HG02642 (cell line): ENCODE data around the gene DPP9.

Experiments used
- ATAC-seq: cut with Tn5 transposase; IDR thresholded peaks from one replicate; pipeline ENCODE4 v1.9.1; 2021; ENCODE audit warnings: mild to moderate bottlenecking; ENCODE audit not compliant: unreplicated experiment, poor library complexity

The DPP9 gene

GRCh38 chr19:4712771-4713170, 10.9 kb downstream of the DPP9 start:
- ATAC-seq: no peak

GRCh38 chr19:4711211-4711610, 12.4 kb downstream of the DPP9 start:
- no peak for ATAC-seq

GRCh38 chr19:4710281-4710600, 13.4 kb downstream of the DPP9 start:
- no peak for ATAC-seq

DNA sequence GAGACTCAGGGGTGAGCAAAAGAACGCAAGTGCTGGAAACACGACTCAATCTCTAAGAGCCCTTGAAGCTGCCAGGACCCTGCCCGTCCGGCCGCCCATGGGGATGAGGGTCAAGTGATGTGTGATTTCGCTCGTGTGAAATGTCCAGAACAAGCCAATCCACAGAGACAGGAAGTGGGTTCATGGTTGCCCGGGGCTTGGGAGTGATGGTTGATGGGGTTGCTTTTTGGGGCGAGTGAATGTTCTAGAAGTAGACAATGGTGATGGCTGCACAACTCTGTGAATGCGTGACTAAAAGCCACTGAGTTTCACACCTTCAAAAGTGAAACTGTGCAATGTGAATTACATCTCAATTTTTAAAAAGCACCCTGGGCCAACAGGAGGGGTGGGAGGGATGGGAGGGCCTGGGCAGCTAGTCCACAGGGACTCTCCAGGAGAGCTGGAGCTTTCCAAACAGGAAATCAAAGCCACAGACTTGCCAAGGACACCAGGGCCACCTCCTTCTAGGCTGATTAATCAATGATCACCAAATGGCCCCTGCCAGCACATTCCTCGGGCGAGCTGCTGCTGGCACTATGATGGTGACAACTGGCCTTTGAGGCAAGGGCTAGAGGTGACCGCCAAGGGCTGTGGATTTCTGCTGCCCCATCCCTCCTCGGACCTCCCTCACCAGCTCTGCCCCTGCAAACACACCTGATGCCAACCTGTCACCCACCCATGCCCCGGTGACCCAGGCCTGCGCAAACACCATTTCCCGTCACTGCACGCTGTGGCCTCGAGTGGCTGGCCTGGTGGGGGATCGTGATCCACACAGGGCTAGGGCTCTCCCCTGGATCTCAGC, 14.0 kb downstream of the DPP9 start:
- ATAC-seq: no peak

- no peak for ATAC-seq
Measured at GRCh38 chr19:4707956-4708650, 15.5 kb downstream of the DPP9 start.

GRCh38 chr19:4707322-4707721, 16.3 kb downstream of the DPP9 start:
- no peak for ATAC-seq

DNA sequence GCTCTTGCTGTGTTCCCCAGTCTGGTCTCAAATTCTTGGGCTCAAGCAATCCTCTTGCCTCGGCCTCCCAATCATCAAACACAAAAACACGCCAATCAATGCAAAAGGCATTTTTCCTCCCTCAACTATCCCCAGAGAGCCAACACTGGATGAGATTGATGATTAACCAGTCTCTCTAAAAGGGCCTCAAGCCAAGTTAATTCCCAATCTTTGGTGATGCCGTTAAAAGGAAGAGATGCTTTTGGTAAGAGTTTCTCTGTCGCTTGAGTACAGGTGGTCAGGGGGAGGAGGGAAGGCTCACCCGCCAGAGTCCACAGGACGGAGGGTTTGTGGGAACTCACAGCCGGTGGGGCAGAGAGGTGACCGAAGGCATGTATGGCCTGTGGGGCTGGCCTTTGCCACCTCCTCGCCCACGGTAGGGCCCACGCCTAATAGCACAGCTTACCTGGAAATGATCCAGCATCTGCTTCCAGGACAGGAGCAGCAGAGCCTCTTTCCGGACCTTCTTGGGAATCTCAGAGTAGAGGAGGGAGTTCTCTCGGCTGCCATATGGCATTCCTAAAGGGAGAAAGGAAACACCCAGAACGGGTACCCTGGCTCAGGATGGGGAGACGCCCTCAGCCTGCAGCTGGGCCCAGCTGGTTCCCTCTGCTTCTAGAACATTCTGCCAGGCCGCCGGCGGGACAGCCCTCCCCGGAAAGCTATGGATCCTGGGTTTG, 18.1 kb downstream of the DPP9 start:
- ATAC-seq: no peak

GRCh38 chr19:4704317-4704673, 19.3 kb downstream of the DPP9 start:
- ATAC-seq: no peak

GRCh38 chr19:4703671-4704316, 19.8 kb downstream of the DPP9 start:
- ATAC-seq: no peak

GRCh38 chr19:4702764-4703163, 20.9 kb downstream of the DPP9 start:
- no peak for ATAC-seq

GRCh38 chr19:4701557-4701956, 22.1 kb downstream of the DPP9 start:
- ATAC-seq: no peak

GRCh38 chr19:4700693-4700970, 23.0 kb downstream of the DPP9 start:
- ATAC-seq: no peak

DNA sequence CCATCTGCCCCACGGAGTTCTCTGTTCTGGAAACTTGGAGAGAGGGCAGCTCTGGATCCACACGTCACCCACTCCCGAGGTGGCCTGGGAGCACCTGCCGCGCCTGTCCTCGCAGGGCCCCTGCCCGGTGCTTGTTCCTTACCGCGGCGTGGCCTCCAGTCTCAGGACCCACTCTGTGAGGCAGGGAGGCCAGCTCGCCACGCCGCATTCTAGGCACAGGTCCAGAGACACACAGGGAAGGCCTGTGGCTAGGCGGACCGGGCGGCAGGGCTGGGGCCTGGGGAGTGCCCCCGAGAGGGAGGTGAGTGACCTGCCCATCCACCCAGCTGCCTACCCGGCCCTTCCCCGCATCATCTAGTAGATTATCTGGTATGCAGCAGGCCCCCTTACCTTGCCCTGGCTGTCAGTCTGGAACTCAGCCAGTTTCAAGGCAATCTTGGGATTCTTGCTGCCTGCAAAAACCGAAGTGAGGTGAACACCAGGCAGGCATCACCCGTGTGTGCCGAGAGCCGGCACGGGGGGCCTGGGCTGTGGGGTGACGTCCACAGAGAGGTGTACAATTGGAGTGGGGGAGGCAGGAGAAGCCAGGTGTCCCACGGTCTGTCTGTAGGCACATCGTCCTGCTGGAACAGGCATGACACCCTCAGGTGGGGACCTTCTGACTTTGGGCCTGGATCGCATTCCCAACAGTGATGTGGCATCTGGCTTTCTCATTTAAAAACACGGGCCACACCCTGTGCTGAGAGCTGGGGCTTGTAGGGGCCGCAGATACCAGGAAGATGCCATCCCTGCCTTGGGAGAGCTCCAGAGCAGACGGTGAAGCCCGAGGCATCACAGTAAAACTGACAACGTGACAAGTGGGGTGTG, 23.6 kb downstream of the DPP9 start:
- ATAC-seq: no peak

DNA sequence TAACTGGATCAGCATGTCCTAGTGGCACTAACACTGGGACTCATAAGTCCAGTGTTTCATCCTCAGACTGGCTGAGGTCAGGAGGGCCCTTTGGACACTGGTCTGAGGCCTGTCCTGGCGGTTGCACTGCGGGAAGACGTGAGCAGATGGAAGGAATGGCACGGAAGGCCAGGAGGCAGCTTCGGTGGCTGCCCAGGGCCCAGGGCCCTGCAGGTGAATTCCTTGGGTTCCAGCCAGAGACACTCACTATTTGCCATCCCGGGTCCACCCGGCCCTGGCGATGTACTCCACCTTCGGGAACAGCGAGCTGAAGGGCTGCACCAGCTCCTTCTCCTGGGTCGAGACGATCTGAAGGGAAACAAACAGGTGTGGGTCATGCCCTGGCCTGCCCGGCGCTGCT, 26.3 kb downstream of the DPP9 start:
- no peak for ATAC-seq

- ATAC-seq: no peak
Measured at GRCh38 chr19:4695224-4695731, 28.4 kb downstream of the DPP9 start.

GRCh38 chr19:4694211-4694987, 29.2 kb downstream of the DPP9 start:
- ATAC-seq: no peak

DNA sequence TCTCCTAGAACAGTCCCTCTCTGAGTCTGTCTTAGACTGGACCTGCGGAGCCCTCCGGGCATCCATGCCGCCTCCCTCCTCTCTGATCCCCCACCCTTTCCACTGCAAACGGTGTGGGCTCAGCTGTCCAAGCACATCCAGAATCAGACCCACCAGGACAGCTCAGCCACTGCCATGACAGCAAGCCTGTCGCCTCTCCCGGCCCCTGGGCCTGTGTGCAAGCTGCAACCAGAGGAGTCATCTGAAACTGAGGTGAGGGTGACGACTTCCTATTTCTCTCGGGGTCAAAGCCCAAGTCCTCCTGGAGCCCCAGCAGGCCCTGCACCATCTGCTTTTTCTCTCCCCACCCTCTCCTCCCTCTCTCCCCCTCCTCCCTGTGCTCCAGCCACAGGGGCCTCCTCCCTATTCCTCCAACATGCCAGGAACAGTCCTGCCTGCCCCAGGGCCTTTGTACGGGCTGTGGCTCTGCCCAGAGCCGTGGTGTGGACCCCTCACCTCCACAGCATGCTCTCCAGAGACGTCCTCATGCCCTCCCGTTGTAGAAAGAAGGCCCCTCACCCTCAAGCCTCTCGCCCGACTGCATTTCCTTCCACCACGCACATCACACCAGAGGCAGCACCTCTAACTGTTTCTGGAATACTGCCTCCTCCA, 30.0 kb downstream of the DPP9 start:
- no peak for ATAC-seq

DNA sequence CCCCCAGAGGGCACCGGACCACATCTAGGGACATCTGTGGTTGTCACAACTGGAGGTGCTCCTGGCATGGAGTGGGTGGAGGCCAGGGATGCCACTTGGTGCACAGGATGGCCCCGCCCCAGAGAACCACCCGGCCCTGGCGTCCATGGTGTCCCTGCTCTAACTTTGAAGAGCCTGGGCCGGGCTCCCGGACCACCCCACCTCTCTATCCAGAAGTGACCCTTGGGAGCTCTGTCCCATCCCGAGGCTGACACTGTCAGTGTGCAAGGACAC, 30.6 kb downstream of the DPP9 start:
- ATAC-seq: no peak
